ENCODE results near the gene SLC7A14.

DNA sequence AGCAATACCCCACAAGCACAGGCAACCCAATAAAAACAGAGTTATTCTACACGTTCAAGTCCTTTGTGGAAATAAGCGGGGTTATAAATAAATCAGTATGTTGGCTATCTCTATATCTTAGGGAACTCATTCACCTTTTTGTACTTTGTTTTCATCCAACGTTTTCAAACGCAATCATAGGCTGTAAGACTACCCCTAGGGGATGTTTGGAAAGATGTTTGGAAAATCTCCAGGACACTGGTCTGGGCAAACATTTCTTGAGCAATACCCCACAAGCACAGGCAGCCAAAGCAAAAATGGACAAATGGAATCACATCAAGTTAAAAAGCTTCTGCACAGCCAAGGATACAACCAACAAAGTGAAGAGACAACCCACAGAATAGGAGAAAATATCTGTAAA, 97.1 kb downstream of the SLC7A14 start:
- TF ChIP-seq, protein P1, sequence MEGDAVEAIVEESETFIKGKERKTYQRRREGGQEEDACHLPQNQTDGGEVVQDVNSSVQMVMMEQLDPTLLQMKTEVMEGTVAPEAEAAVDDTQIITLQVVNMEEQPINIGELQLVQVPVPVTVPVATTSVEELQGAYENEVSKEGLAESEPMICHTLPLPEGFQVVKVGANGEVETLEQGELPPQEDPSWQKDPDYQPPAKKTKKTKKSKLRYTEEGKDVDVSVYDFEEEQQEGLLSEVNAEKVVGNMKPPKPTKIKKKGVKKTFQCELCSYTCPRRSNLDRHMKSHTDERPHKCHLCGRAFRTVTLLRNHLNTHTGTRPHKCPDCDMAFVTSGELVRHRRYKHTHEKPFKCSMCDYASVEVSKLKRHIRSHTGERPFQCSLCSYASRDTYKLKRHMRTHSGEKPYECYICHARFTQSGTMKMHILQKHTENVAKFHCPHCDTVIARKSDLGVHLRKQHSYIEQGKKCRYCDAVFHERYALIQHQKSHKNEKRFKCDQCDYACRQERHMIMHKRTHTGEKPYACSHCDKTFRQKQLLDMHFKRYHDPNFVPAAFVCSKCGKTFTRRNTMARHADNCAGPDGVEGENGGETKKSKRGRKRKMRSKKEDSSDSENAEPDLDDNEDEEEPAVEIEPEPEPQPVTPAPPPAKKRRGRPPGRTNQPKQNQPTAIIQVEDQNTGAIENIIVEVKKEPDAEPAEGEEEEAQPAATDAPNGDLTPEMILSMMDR (IDR thresholded peaks at IDR 0.05; ENCODE audit: insufficient read depth, low read depth, low read length), result no peak
- no peak for TF ChIP-seq EZH2 (IDR thresholded peaks at IDR 0.05; ENCODE audit: insufficient read depth, low read length)
